Measurements from ENCODE around the gene CCDC33.

GRCh38 chr15:74293021-74293810 lies 57.1 kb downstream of the CCDC33 start:
- TF ChIP-seq CTCF (IDR thresholded peaks at IDR 0.05) (no peak), CBFB (CRISPR knock-in tag; IDR thresholded peaks at IDR 0.05; ENCODE audit: low read depth) (no peak), ZSCAN18 (CRISPR knock-in tag; IDR thresholded peaks at IDR 0.05) (no peak)

Measured in WTC11 (cell line).